Measurements from ENCODE around the gene KLHL25. TPM values are rescaled to one million over a fixed set of nuclear protein-coding genes. Genes with fewer than 3 reads are reported as not detected.

KLHL25 gene
- total RNA-seq, 1 experiment from 2014 or later, result 7.0 TPM

- Histone ChIP-seq H3K27me3 (ENCODE audit: control insufficient read depth, insufficient read depth, low read length) (no peaks in the 10 kb centered on the region), H3K9me3 (ENCODE audit: control insufficient read depth, insufficient read depth, low read depth, low read length) (no peaks in the 10 kb centered on the region), H3K4me1 (ENCODE audit: control insufficient read depth, insufficient read depth, low read length) (no peaks in the 10 kb centered on the region), H3K36me3 (ENCODE audit: control insufficient read depth, insufficient read depth, low read length) (peaks cover 26% of the 10 kb centered on the region), H3K4me3 (ENCODE audit: low read depth in 2 of 2, low read length in 2 of 2) (no peak overlapping the region), H3K27ac (ENCODE audit: low read length) (no peak overlapping the region)
- intact Hi-C loops (cut with micrococcal nuclease; ENCODE audit: unreplicated experiment) (no loop called here), in situ Hi-C loops (cut with HindIII; ENCODE audit: low pct_unique_long_range_greater_than_20kb, low sequenced_read_pairs) (no loop called here)
- ChIA-PET CTCF (no interaction called here), POLR2A (no interaction called here)
- ATAC-seq, result no peak
- BruUV-seq (replicated peaks), result no TSS peak
- no peak for TF ChIP-seq SIN3A (IDR thresholded peaks at IDR 0.05; ENCODE audit: borderline replicate concordance, insufficient read depth, low read depth, low read length)
- no peak for TF ChIP-seq REST (IDR thresholded peaks at IDR 0.05; ENCODE audit: insufficient read depth in 1 of 2, low read depth in 2 of 2, low read length in 1 of 2)
- TF ChIP-seq TCF7L2 (IDR thresholded peaks at IDR 0.05; ENCODE audit: low read depth, low read length), result no peak
- no peak for TF ChIP-seq CTCF (IDR thresholded peaks at IDR 0.05)
- no peak for TF ChIP-seq POLR2AphosphoS5 (IDR thresholded peaks at IDR 0.05; ENCODE audit: low read depth, low read length)
- no peak for DNase-seq (ENCODE audit: low read depth, low spot score)
Observed at GRCh38 chr15:85727068-85727467, 67.7 kb downstream of the KLHL25 start.

- POLR2A ChIA-PET, result no interaction called here
- ATAC-seq, result no peak
- no TSS peak for BruUV-seq (replicated peaks)
- Histone ChIP-seq H3K9me3 (ENCODE audit: control insufficient read depth, insufficient read depth, low read depth, low read length) (no peaks in the 10 kb centered on the region), H3K27me3 (ENCODE audit: control insufficient read depth, insufficient read depth, low read length) (no peaks in the 10 kb centered on the region), H3K4me3 (ENCODE audit: low read depth in 2 of 2, low read length in 2 of 2) (no peak overlapping the region), H3K27ac (ENCODE audit: low read length) (no peak overlapping the region), H3K36me3 (ENCODE audit: control insufficient read depth, insufficient read depth, low read length) (peaks cover 32% of the 10 kb centered on the region), H3K4me1 (ENCODE audit: control insufficient read depth, insufficient read depth, low read length) (no peaks in the 10 kb centered on the region)
- TF ChIP-seq REST (IDR thresholded peaks at IDR 0.05; ENCODE audit: insufficient read depth in 1 of 2, low read depth in 2 of 2, low read length in 1 of 2) (no peak), SIN3A (IDR thresholded peaks at IDR 0.05; ENCODE audit: borderline replicate concordance, insufficient read depth, low read depth, low read length) (no peak), TCF7L2 (IDR thresholded peaks at IDR 0.05; ENCODE audit: low read depth, low read length) (no peak), POLR2AphosphoS5 (IDR thresholded peaks at IDR 0.05; ENCODE audit: low read depth, low read length) (no peak), CTCF (IDR thresholded peaks at IDR 0.05) (no peak)
- CTCF ChIA-PET, result no interaction called here
- in situ Hi-C loops (cut with HindIII; ENCODE audit: low pct_unique_long_range_greater_than_20kb, low sequenced_read_pairs), result no loop called here
- no peak for DNase-seq (ENCODE audit: low read depth, low spot score)
- intact Hi-C loops (cut with micrococcal nuclease; ENCODE audit: unreplicated experiment), result no loop called here
Observed at GRCh38 chr15:85726454-85726853, 68.3 kb downstream of the KLHL25 start.
